Neural progenitor cell (in vitro differentiated cells): Measurements from ENCODE around the gene WDR36.

Experiments
- EZH2 ChIP-seq: fragments of 200-600 bp; sonication (generic); IDR thresholded peaks from 2 replicates; pipeline ENCODE4 v1.6.1; 2017; ENCODE audit warnings: antibody characterized with exemption, mild to moderate bottlenecking, moderate library complexity
- EZH2phosphoT487 ChIP-seq: fragments of 200-600 bp; sonication (generic); IDR thresholded peaks from 2 replicates; pipeline ENCODE4 v1.6.1; 2017; ENCODE audit warnings: antibody characterized with exemption
- TF ChIP-seq, protein P1 (sequence below): fragments of 200-600 bp; sonication (generic); IDR thresholded peaks from 2 replicates; pipeline ENCODE4 v1.5.1; 2017; ENCODE audit warnings: antibody characterized with exemption, mild to moderate bottlenecking

DNA sequence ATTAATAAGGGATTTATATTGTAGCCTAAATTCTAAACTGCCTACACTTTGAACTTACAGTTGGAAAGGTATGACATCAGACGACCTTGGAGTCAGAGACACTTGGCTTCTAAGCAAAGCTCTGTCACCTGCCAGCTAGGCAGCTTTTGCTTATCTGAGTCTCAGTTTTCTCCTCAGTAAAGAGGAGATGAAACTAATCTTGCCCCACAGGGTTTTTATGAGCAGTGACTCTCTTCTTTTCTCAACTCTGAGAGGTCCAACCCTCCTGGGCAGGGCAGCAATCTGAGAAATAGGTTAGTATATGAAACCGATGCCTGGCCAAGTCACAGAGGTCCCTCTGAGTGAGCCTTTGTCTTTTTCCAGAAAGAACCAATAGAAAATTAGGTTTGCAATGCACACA is 53.9 kb downstream of the WDR36 start:
- TF ChIP-seq, protein P1, sequence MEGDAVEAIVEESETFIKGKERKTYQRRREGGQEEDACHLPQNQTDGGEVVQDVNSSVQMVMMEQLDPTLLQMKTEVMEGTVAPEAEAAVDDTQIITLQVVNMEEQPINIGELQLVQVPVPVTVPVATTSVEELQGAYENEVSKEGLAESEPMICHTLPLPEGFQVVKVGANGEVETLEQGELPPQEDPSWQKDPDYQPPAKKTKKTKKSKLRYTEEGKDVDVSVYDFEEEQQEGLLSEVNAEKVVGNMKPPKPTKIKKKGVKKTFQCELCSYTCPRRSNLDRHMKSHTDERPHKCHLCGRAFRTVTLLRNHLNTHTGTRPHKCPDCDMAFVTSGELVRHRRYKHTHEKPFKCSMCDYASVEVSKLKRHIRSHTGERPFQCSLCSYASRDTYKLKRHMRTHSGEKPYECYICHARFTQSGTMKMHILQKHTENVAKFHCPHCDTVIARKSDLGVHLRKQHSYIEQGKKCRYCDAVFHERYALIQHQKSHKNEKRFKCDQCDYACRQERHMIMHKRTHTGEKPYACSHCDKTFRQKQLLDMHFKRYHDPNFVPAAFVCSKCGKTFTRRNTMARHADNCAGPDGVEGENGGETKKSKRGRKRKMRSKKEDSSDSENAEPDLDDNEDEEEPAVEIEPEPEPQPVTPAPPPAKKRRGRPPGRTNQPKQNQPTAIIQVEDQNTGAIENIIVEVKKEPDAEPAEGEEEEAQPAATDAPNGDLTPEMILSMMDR, result no peak
- TF ChIP-seq EZH2 (no peak), EZH2phosphoT487 (no peak)
